ENCODE results near the gene HNMT. TPM values are rescaled to one million over a fixed set of nuclear protein-coding genes. Genes with fewer than 3 reads are reported as not detected.

The HNMT gene
- total RNA-seq, 1 donor from 2014 or later, result 3.2 TPM

GRCh38 chr2:137937246-137937645 is 27.0 kb upstream of the HNMT start:
- no peaks in the 10 kb centered on the region for H3K4me1 Mint-ChIP-seq (ENCODE audit: unreplicated experiment)
- no peak for TF ChIP-seq CTCF (IDR thresholded peaks at IDR 0.05)

GRCh38 chr2:137937778-137938177 is 26.5 kb upstream of the HNMT start:
- TF ChIP-seq CTCF (IDR thresholded peaks at IDR 0.05), result no peak
- H3K4me3 Mint-ChIP-seq (ENCODE audit: unreplicated experiment), result no peak overlapping the region
- H3K27ac Mint-ChIP-seq (ENCODE audit: unreplicated experiment), result no peak overlapping the region
- peaks cover 4% of the 10 kb centered on the region for H3K9me3 Mint-ChIP-seq (ENCODE audit: unreplicated experiment)
- no peak for DNase-seq (ENCODE audit: extremely low spot score, unreplicated experiment)
- H3K4me1 Mint-ChIP-seq (ENCODE audit: unreplicated experiment), result no peaks in the 10 kb centered on the region
- peaks cover 13% of the 10 kb centered on the region for H3K27me3 Mint-ChIP-seq (ENCODE audit: unreplicated experiment)
- H3K36me3 Mint-ChIP-seq (ENCODE audit: unreplicated experiment), result no peaks in the 10 kb centered on the region

More at GRCh38 chr2:137937246-137937645, 27.0 kb upstream of the HNMT start:
- Mint-ChIP-seq H3K36me3 (ENCODE audit: unreplicated experiment) (no peaks in the 10 kb centered on the region), H3K9me3 (ENCODE audit: unreplicated experiment) (peaks cover 4% of the 10 kb centered on the region), H3K27ac (ENCODE audit: unreplicated experiment) (no peak overlapping the region), H3K27me3 (ENCODE audit: unreplicated experiment) (peaks cover 11% of the 10 kb centered on the region), H3K4me3 (ENCODE audit: unreplicated experiment) (no peak overlapping the region)
- DNase-seq (ENCODE audit: extremely low spot score, unreplicated experiment), result no peak

- no peaks in the 10 kb centered on the region for H3K36me3 Mint-ChIP-seq (ENCODE audit: unreplicated experiment)
- H3K9me3 Mint-ChIP-seq (ENCODE audit: unreplicated experiment), result peaks cover 4% of the 10 kb centered on the region
- no peak for TF ChIP-seq CTCF (IDR thresholded peaks at IDR 0.05)
- H3K4me1 Mint-ChIP-seq (ENCODE audit: unreplicated experiment), result no peaks in the 10 kb centered on the region
- H3K4me3 Mint-ChIP-seq (ENCODE audit: unreplicated experiment), result no peak overlapping the region
- DNase-seq (ENCODE audit: extremely low spot score, unreplicated experiment), result no peak
- peaks cover 17% of the 10 kb centered on the region for H3K27me3 Mint-ChIP-seq (ENCODE audit: unreplicated experiment)
- no peak overlapping the region for H3K27ac Mint-ChIP-seq (ENCODE audit: unreplicated experiment)
These were observed 26.1 kb upstream of the HNMT start for GRCh38 chr2:137938204-137938603.

GRCh38 chr2:137939026-137939425 is 25.2 kb upstream of the HNMT start:
- no peak for DNase-seq (ENCODE audit: extremely low spot score, unreplicated experiment)
- no peak for TF ChIP-seq CTCF (IDR thresholded peaks at IDR 0.05)
- Mint-ChIP-seq H3K9me3 (ENCODE audit: unreplicated experiment) (peaks cover 4% of the 10 kb centered on the region), H3K27me3 (ENCODE audit: unreplicated experiment) (peaks cover 20% of the 10 kb centered on the region), H3K36me3 (ENCODE audit: unreplicated experiment) (no peaks in the 10 kb centered on the region), H3K27ac (ENCODE audit: unreplicated experiment) (no peak overlapping the region), H3K4me1 (ENCODE audit: unreplicated experiment) (no peaks in the 10 kb centered on the region), H3K4me3 (ENCODE audit: unreplicated experiment) (no peak overlapping the region)

- Mint-ChIP-seq H3K4me3 (ENCODE audit: unreplicated experiment) (no peak overlapping the region), H3K4me1 (ENCODE audit: unreplicated experiment) (no peaks in the 10 kb centered on the region), H3K36me3 (ENCODE audit: unreplicated experiment) (no peaks in the 10 kb centered on the region), H3K27me3 (ENCODE audit: unreplicated experiment) (peaks cover 24% of the 10 kb centered on the region), H3K27ac (ENCODE audit: unreplicated experiment) (no peak overlapping the region), H3K9me3 (ENCODE audit: unreplicated experiment) (peaks cover 1% of the 10 kb centered on the region)
- no peak for DNase-seq (ENCODE audit: extremely low spot score, unreplicated experiment)
- TF ChIP-seq CTCF (IDR thresholded peaks at IDR 0.05), result no peak
These were observed 24.1 kb upstream of the HNMT start for GRCh38 chr2:137940154-137940553.

All from osteocyte (in vitro differentiated cells).